ENCODE measurements around the gene INAFM2. TPM values are rescaled to one million over a fixed set of nuclear protein-coding genes. Genes with fewer than 3 reads are reported as not detected.

The INAFM2 gene
- total RNA-seq, 2 experiments from 2014 or later = 6.8 to 7.0 TPM

DNA sequence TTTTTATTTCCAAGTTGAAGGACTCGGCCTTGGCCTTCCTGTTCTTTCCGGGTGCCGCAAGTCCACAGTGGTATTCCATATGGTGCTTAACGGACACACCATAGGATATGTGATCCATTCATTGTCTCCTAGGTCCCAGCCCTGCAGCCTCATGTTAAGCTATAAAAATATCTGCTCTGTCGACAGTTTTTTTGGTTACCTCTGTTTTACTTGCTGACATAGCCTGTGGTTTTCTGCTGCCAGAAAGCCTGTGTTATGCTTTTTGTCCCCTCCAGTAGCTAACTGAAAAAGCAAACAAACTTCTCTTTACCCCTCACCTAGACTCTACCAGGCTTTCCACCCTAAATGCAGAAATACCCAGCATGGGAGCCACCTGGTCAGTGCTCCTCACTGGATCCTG lies 5.3 kb downstream of the INAFM2 start:
- TF ChIP-seq, protein P1, sequence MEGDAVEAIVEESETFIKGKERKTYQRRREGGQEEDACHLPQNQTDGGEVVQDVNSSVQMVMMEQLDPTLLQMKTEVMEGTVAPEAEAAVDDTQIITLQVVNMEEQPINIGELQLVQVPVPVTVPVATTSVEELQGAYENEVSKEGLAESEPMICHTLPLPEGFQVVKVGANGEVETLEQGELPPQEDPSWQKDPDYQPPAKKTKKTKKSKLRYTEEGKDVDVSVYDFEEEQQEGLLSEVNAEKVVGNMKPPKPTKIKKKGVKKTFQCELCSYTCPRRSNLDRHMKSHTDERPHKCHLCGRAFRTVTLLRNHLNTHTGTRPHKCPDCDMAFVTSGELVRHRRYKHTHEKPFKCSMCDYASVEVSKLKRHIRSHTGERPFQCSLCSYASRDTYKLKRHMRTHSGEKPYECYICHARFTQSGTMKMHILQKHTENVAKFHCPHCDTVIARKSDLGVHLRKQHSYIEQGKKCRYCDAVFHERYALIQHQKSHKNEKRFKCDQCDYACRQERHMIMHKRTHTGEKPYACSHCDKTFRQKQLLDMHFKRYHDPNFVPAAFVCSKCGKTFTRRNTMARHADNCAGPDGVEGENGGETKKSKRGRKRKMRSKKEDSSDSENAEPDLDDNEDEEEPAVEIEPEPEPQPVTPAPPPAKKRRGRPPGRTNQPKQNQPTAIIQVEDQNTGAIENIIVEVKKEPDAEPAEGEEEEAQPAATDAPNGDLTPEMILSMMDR (IDR thresholded peaks at IDR 0.05) = no peak
- Mint-ChIP-seq H3K36me3 (ENCODE audit: low read depth) (no peaks in the 10 kb centered on the region), H3K4me1 (ENCODE audit: low read depth) (peaks cover 25% of the 10 kb centered on the region), H3K9me3 (no peaks in the 10 kb centered on the region), H3K27ac (no peak overlapping the region), H3K4me3 (no peak overlapping the region), H3K27me3 (no peaks in the 10 kb centered on the region)
- no peaks in the 10 kb centered on the region for H3K9me3 ChIP-seq (ENCODE audit: control insufficient read depth in 1 of 2, insufficient read depth in 1 of 2, low read length in 2 of 2)
- DNase-seq (no peak), ATAC-seq (ENCODE audit: poor library complexity) (no peak)
- no peaks in the 10 kb centered on the region for H3K27me3 ChIP-seq (ENCODE audit: control insufficient read depth in 1 of 2, insufficient read depth in 2 of 2, low read length in 2 of 2)
- no peak overlapping the region for H3K4me3 ChIP-seq (ENCODE audit: low read length)
- intact Hi-C loops (cut with DNase I, micrococcal nuclease) = loop anchor here in 1 of 2 experiments (10.0 kb wide), 1 partner anchor 544 kb away; the partner anchor contains the start of gene FSIP1
- CTCF ChIA-PET = interaction anchor here (1.0 to 5.5 kb wide), 4 partner anchors 8 to 93 kb away, joined by 3 to 34 read pairs (median 4); no protein-coding TSS in a partner anchor
- POLR2A ChIA-PET = interaction anchor here (3.2 kb wide), 1 partner anchor 21 kb away, joined by 10 read pairs; the partner anchor contains the start of gene PLCB2
- no peaks in the 10 kb centered on the region for H3K36me3 ChIP-seq (ENCODE audit: insufficient read depth, low read length)
- peaks cover 19% of the 10 kb centered on the region for H3K4me1 ChIP-seq (ENCODE audit: insufficient read depth, low read length)
- no peak overlapping the region for H3K27ac ChIP-seq (ENCODE audit: low read depth in 1 of 2, low read length in 2 of 2)

DNA sequence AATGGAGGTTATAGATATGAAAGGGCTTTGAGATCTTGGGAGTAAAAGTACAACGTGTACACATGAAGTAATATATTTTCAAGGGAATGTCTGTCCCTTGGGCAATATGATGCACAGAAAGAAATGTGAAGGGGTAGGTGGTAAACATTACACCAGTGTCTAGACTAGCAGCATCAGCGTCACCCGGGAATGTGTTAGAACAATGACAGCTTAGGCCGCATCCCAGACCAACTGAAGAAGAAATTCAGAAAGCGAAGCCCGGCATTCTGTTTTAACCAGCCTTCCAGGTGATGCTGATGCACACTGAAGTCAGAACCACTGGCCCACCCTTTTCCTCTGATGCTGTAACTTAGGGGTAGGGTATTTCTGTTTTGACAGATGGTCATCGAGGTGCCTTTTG lies 6.3 kb downstream of the INAFM2 start:
- Histone ChIP-seq H3K4me3 (ENCODE audit: low read length) (no peak overlapping the region), H3K36me3 (ENCODE audit: insufficient read depth, low read length) (no peaks in the 10 kb centered on the region), H3K27me3 (ENCODE audit: control insufficient read depth in 1 of 2, insufficient read depth in 2 of 2, low read length in 2 of 2) (no peaks in the 10 kb centered on the region), H3K4me1 (ENCODE audit: insufficient read depth, low read length) (peaks cover 24% of the 10 kb centered on the region), H3K27ac (ENCODE audit: low read depth in 1 of 2, low read length in 2 of 2) (no peak overlapping the region), H3K9me3 (ENCODE audit: control insufficient read depth in 1 of 2, insufficient read depth in 1 of 2, low read length in 2 of 2) (no peaks in the 10 kb centered on the region)
- Mint-ChIP-seq H3K27me3 (no peaks in the 10 kb centered on the region), H3K4me3 (no peak overlapping the region), H3K27ac (no peak overlapping the region), H3K9me3 (no peaks in the 10 kb centered on the region), H3K36me3 (ENCODE audit: low read depth) (no peaks in the 10 kb centered on the region), H3K4me1 (ENCODE audit: low read depth) (peaks cover 31% of the 10 kb centered on the region)
- ChIA-PET CTCF (interaction anchor here (5.5 kb wide), 1 partner anchor 8 kb away, joined by 34 read pairs; no protein-coding TSS in a partner anchor), POLR2A (no interaction called here)
- ATAC-seq (ENCODE audit: poor library complexity) (no peak), DNase-seq (no peak)
- TF ChIP-seq, protein P1 (IDR thresholded peaks at IDR 0.05) = no peak
- intact Hi-C loops (cut with DNase I, micrococcal nuclease) = loop anchor here (5.0 to 10.0 kb wide), 2 partner anchors 113 to 545 kb away; partner anchors contain the start of gene FSIP1 (in 2 of the 2)

DNA sequence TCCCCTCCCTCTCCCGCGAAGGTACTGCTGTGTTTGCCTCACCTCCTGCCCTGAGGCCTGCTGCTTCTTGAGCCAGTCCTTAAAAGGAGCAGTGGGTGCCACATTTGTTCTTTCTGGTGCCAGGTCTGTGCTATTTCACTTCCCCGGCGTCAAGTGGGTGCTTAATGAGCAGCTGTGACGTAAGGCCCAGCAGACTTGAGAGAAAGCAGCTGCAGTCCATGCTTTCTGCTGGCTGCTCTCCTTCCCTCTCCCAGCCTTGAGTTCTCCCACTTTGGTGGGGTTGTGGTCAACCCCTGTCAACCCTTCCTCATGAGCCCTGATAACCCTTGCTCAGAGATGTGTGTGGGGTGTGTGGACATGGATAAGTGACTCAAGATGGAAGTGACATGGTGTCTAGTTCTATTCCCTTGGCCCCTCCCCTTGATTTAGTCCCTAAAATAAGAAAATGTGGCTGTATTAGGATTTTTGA lies 6.9 kb downstream of the INAFM2 start:
- H3K4me1 Mint-ChIP-seq (ENCODE audit: low read depth) = peaks cover 25% of the 10 kb centered on the region
- CTCF ChIA-PET = no interaction called here

More for the DNA sequence above, 6.9 kb downstream of the INAFM2 start:
- Mint-ChIP-seq H3K27ac (no peak overlapping the region), H3K4me3 (no peak overlapping the region), H3K27me3 (no peaks in the 10 kb centered on the region), H3K36me3 (ENCODE audit: low read depth) (no peaks in the 10 kb centered on the region), H3K9me3 (no peaks in the 10 kb centered on the region)
- intact Hi-C loops (cut with DNase I, micrococcal nuclease) = loop anchor here in 1 of 2 experiments (5.0 to 10.0 kb wide), 2 partner anchors 113 to 546 kb away; partner anchors contain the start of gene FSIP1
- Histone ChIP-seq H3K4me3 (ENCODE audit: low read length) (no peak overlapping the region), H3K36me3 (ENCODE audit: insufficient read depth, low read length) (no peaks in the 10 kb centered on the region), H3K27ac (ENCODE audit: low read depth in 1 of 2, low read length in 2 of 2) (no peak overlapping the region), H3K9me3 (ENCODE audit: control insufficient read depth in 1 of 2, insufficient read depth in 1 of 2, low read length in 2 of 2) (no peaks in the 10 kb centered on the region), H3K4me1 (ENCODE audit: insufficient read depth, low read length) (peaks cover 21% of the 10 kb centered on the region), H3K27me3 (ENCODE audit: control insufficient read depth in 1 of 2, insufficient read depth in 2 of 2, low read length in 2 of 2) (no peaks in the 10 kb centered on the region)
- ATAC-seq (ENCODE audit: poor library complexity) (no peak), DNase-seq (peak in 1 of 14 experiments; percentile 31)
- POLR2A ChIA-PET = no interaction called here
- TF ChIP-seq, protein P1 (IDR thresholded peaks at IDR 0.05) = no peak
